ENCODE results near the gene GCK.

GCK gene

DNA sequence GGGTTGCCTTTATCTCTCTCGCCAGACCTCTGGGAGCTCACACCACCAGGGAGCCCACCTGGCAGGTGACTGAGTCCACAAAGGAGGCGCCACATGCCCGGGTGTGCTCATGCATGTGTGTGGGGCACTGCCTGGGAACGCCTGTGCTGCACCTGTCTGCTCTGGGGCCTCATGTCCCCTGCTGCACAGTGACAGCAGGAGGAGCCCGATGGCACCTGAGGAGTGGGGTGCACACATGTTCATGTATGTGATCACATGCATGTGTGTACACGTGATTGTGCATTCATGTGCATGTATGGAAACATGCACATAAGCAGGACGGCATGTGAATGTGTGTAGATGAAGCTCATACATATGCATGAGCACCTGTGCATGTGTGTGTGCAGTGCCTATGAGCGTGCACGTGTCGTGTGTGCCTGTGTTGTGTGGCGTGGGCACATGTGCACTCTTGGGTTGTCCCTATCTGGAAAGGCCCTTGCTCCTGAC is 33.6 kb upstream of the GCK start:
- DNase-seq (ENCODE audit: low read depth in 2 of 2): no peak

DNA sequence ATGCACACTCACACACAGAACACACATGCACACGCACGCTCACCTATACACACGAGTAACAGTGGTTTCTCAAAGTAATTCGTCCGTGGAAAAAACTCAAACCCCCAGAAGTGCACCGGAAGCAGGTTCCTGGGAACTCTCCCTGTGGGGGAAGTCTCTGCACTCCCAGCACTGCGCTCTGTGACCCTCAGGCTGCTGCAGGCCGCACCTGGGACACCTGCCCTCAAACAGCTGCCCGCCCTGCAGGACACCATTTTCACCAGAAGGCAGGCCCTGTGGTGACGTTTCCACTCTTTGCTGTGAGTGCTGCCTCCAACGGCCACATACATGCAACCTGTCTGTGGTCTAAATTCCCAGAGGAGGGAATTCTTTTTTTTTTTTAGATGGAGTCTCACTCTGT is 32.8 kb upstream of the GCK start:
- DNase-seq (ENCODE audit: low read depth in 2 of 2): no peak

DNA sequence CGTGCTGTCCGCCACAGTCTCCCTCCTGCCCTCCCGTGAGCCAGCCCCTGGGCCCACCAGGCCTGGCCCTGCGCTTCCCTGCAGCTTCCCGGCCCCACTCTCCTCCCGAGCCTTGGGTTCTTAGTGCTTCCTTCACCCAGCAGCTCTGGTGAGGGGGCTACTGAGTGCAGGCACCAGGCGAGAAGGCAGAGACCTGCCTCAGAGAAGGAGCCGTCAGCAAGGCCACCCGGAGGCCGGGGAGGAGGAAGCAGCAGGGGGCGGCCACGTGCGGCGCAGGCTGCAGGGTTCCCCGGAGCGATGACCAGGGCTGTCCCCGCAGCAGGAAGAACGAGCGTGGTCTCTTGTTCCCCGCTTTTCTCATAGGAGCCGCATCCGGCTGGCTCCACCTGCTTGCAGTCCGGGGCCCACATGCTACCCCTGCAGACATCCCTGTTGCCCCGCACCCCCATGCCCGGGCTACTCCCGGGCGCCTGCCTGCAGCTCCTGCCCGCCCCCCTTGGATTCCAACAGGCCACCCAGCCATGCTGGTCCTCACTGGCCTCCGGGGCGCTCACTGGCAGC is 32.1 kb upstream of the GCK start:
- DNase-seq (ENCODE audit: low read depth in 2 of 2): no peak

DNA sequence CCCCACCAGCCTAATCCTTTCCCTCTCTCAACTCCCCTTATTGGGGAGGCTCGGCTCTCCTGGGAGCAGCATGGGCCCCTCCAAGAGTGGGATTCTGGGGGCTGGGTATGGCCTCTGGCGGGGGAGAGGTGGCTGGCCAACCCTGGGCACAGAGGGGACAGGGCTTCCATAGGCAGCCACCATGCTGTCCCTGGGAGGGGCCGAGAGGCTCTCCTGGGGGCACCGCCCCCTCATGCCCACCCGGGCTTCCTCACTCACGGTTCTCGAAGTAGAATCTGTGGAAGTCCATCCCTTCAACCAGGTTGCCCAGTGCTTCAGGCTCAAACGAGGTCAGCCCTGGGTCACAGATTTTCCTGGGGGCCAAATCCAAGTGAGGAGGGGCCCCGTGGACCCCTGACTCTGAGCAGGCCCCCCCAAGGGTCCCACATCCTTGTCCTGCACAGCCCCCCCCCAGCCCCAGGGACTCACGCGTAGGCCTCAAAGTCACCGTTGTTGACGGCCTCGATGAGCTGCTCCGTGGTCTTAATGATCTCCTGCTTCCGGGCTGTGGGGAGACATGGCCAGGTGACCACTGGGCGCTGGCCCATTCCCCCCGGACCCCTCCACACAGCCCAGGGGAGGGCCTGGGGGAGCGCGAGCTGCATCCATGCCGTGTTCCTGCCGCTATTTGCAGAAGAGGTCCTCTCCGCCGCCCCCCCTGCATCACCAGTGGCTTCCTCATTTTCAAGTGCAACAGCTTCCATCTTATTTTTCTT is 31.3 kb upstream of the GCK start:
- no peak for DNase-seq (ENCODE audit: low read depth in 2 of 2)

DNA sequence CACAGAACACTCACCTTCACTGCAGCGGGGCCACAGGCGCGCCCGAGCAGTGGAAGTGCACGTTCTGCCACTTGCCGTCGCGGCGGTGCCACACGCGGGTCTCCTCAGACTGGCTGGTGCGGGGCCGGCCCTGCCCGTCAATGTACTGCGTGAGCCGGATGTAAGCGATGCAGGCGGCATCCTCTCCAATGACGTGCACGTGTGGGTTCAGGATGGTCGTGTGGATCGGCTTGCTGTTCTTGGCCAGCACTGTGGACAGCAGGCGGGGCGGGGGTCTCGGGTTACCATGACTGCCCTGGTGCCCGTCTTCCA is 30.8 kb upstream of the GCK start:
- no peak for DNase-seq (ENCODE audit: low read depth in 2 of 2)

DNA sequence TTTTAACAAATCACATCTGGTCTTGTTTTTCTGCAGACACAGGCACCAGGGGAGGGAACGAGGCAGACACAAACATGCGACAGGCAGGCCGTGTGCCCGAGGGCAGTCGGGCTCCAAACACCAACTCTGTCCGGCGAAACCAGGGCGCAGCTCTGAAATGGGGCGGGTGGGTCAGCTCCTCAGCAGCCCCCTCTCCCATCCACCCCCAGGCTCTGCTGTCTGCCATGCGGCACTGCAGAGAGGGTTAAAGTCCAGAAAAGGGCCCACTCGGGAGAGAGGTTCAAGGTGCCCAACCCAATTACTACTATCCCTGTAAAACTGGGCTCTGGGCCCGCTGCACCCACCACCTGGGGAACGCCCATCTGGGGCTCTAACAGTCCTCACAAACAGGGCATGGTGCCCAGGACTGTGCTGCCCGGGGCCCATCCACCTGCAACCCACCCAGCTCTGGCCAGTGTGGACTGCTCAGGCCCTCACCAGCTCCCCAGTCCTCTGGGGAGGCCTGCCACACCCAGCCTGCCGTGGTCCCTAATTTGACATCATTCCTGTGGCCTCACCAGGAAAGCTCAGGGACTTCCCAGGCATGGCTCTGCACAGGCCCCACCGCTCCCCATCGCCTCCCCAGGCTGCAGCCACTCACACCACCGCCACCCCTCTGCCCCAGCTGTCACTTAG is 30.3 kb upstream of the GCK start:
- DNase-seq (ENCODE audit: low read depth in 2 of 2): no peak

DNA sequence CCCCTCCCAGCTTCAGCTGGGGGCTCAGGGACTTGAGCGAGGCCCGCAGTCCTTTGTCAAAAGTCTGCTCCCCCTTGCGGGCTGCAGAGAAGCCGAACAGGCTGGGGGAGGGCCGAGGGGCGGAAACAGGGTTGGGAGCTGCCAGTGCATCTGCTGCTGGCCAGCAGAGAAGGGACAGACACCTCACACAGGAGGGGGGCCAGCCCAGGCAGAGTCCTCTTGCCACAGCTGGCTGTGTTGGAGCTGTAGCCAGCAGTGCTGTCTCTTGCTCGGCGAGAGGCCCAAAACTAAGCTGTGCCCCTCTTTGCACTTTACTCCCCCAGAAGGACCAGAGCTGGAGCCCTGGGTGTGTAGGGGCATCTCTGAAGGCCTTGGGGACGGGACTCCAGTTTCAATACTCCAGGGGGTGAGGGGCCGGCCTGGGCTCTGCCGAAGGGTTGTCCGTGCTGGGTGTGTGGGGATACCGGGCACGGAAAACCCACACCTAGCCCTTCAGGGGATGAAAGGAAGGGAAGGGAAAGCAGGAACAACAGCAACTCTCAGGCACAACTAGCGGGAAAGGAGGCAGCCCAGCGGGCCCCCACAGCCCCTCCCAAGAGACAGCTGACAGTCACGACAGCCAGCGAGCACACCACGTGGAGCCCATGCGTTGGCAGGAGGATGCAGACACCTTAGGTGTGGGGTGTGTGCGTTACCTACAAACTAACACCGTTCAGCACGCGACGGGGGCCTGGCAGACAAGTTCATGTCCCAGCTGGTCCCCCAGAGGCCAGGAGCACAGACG is 29.4 kb upstream of the GCK start:
- no peak for DNase-seq (ENCODE audit: low read depth in 2 of 2)

DNA sequence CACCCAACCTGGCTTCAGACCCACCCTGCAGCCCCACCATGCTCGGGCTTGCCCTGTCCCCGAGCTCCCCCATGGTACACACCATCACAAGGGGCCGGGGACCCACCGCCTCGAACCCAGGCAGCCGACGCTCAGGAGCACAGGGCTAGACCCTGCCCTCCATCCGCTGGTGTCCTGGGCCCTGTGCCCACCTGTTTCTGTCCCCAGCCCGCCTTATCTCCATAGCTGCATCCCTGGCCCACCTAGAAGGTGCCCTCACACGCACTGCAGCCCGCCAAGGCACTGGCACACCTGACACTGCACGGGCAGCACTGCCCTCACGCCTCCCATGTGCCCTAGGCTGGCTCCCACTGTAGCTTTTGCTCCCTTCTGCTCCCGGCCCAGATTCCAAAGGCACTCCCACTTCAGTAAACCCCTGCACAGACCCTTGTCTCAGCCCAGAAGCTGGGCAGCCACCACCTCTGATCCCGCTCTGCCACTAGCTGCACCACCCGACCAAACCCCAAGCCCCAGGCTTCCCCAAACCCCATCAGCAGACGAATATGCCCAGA is 28.7 kb upstream of the GCK start:
- no peak for DNase-seq (ENCODE audit: low read depth in 2 of 2)

DNA sequence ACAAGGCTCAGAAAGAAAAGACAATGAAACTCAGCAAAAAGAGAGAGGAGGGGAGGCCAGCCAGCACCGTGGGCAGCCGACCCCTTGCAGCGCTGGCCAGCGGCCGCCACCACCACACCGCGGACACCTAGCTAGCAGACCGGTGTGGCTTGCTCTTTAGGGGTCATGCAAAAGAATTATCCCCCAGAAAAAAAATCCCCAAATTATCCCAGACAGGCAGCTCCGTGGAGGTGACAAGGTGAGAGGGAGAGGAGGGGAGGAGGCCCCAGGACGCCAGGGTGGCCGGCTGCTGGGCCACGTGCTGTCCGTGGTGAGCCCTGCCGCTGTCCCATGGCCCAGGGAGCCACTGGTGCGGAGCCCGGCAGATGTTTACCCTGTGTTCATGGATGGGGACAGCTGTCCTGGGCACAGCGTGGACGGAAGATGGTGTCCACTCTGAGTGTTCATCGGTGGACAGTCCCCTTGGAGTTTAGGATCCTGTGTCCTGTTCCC is 28.0 kb upstream of the GCK start:
- DNase-seq (ENCODE audit: low read depth in 2 of 2): no peak

DNA sequence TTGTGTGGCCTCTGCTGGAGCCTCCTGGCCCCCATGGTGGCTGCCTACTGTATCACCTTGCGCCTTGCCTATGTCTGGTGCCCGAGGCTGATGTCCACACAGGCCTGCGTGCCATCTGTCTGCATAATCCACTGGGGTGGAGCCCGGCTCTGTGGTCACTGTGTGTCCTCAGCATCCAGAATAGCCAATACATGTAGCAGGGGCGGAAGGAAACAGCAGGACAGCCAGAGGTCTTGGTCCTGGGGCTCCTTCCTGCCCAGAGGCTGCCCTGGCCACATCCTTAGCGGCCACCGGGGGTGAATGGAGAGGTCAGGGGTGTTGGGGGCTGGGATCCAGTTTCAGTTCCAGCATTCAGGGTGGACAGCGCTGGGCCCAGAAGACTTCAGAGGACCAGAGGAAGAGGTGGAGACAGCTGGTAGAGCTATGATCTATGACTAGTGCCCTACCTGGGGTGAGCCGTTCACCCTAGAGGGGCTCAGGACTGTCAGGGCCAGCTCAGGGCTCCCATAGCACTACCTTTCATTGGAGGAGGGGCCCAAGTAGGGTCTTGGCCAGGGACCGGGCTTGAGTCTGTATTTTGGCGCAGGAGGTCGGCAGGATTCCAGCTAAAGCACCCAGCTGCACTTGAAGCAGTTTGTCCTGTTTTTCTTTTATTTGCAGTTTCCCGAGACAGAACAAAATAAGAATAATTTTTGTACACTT is 27.4 kb upstream of the GCK start:
- no peak for DNase-seq (ENCODE audit: low read depth in 2 of 2)

DNA sequence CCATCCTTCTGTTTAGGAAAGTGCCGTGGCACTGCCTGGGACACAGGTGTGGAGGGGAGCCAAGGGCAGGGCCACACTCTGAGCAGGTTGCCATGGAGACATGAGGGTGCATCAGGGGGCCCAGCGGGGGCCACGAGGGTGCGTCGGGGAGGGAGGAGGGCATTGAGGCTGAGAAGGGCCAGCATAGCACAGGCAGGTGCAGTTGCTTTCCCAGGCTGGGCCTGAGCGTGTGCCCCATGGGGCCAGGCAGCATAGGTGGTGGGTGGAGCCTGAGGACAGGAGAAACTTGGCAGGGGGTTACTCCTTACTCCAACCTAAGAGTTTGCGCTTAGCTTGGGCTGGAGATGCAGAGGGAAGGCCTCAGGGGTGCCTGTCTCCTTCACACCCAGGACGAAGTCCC is 26.8 kb upstream of the GCK start:
- no peak for DNase-seq (ENCODE audit: low read depth in 2 of 2)

DNA sequence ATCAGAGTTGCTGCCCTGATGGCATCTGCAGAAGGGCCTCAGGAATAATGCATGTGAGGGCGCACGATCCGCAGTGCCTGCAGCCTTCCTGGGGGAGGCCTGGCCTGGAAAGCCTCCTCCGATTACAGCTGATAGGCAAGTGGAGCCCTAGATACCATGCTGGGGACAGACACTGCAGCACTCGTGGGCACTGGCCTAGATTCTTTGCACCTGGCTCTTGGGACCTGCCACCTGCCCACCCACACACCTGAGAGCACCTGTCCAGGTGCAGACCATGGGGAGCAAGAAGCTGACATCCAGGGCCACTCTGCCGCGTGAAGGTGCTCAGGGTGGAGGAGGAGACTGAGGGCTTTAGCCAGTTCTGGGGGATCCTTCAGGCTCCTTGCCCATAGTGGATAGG is 26.3 kb upstream of the GCK start:
- no peak for DNase-seq (ENCODE audit: low read depth in 2 of 2)

DNA sequence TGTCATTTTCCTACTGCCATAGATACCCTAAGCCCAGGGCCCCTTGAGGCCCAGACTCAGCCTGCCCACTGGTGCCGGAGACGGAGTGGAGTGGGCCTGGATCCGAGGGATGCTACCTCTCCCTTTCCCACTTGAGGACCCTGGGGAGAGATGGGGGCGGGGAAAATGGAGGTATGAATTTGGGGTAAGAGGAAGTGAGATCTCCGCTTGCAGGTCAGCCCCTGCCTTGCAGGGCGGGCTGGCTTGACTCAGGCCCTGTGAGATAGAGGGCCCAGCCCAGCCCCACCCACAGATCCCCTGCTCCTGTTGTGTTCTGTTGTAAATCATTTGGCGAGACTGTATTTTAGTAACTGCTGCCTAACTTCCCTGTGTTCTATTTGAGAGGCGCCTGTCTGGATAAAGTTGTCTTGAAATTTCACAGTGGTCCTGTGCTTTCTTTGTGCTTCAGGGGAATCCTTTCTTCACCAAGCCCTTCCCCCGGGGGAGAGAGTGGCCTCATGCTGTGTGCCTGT is 24.7 kb upstream of the GCK start:
- DNase-seq (ENCODE audit: low read depth in 2 of 2): no peak

DNA sequence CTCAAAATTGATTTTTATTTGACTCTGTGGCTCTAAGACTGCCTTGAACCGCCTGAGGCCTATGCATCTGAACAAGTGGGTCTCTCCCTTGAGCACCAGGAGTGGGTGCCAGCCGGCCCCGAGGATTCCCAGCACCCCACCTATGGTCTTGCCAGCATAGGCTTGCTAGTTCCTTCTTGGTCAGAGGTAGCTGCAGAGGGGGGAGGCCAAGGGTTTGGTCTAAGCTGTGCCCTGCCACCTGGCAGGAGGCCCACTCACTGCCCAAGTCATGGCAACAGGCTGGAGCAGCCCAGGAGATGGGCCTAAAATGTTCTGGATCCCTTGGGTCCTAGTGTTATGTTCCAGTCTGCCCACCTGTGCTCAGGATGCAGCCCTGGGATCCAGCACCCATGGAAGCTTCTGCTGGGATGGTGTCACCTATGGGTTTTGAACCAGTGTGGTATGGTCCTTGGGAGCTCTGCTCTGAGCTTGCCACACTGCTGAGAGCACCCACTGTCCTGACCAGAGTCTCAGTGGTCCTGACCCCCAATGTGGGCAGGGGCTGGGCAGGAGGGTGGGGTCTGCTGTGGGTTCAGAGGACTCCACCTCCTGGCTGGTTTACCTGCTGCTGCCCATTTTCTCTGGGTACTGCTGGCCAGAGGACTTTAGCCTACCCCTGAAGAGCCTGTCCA is 24.1 kb upstream of the GCK start:
- DNase-seq (ENCODE audit: low read depth in 2 of 2): no peak

DNA sequence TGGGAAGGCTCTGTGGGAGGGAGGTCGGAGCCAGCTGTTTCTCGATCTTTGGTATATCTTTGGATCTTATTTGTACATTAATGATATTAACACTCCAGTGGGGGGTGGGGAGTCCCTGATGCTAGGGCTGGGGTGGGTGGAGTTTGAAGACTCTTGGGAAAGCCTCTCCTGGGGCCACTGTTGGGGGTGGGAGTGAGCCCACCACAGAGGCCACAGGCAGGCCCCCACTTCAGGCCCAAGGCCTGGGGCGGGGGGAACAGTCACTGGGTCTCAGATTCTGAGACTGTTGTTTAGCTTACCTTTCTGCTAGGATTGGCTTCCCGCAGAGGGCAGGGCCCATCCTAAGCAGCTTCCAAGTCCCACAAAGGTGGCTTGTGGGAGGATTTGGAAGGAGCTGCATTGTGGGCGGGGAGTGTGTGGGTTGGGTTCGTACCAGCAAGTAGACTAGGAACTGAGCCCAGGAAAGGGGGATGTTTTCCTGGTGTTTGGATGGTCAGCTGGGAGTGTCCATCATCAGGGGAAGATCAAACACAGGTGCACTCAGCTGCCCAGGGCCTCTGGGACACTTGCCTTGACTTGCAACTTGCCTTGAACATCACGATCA is 23.4 kb upstream of the GCK start:
- no peak for DNase-seq (ENCODE audit: low read depth in 2 of 2)

DNA sequence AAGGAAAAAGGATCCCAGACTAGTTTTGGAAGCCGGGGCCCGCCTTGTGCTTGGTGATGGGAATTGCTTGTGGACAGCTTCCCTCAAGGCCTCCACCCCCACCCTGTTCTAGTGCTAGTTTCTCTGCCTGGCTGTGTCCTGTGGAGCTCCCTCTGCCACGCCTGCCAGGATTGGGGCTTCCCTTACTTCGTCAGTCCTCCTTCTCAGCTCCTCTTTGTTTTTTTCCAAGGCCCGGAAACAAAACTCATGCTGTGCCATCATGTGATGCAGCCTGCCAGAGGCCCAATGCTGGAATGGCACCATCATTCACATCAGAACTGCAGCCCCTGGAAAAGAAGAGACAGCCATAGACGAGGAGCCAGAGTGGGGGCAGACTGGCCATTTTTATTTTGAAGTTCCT is 22.8 kb upstream of the GCK start:
- no peak for DNase-seq (ENCODE audit: low read depth in 2 of 2)

DNA sequence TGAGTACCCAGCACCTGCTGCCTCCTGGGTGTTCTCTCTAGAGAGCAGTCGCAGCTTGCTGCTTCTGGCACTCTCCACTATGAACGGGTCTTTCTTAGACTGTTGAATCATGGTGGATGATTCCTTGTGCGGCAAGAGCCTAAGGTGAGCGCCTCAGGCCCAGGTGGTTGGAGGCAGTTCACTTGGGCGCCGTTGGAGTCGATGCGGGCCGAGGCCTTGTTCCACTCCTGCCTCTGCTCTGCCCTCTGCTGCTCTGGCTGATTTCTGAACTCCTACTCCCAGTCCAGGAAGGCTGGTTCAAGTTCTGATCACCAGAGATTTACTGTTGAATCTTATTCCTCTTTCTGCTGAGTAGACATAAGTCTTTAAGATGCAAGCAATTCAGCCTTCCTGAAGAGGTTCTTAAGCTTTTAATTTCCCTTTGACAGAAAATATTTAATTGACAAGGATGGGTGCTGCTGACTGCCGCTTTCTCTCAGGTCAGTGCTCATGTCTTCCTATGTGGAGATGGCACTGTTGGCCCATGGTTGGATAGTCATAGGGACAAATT is 22.0 kb upstream of the GCK start:
- DNase-seq (ENCODE audit: low read depth in 2 of 2): no peak

DNA sequence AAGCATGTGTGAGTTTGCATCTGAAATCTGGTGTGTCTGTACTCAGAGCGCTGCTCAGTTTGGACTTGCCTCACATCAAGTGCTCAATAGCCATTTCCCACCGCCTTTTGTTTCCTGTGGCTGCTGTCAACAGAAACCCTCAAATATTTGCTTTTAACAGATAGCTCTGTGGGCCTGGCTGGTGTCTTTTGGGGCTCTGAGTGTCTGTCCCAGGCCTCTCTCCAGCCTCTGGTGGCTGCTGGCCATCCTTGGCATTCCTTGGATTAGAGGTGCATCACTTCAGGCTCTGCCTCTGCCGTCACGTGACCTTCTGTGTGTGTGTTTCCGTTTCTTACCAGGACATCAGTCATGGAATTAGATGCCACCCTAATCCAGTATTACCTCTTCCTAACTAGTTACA is 20.9 kb upstream of the GCK start:
- no peak for DNase-seq (ENCODE audit: low read depth in 2 of 2)

DNA sequence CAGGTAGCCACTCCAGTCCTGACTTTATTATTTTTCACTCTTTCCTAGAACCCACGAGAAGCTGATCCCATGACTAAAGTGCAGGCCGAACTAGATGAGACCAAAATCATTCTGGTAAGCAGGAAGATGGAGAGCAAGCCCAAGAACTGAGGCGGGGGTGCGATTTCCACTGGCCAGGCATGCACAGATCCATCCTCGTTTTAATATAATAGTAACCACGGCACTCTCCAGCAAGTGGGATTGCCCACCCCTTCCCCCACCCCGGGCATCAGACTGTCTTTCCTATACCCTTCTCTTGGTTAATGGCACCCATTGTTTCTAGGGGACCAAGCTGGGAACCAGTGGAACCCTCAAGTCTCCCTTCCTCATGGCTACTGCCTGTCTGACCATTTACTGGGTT is 18.8 kb upstream of the GCK start:
- DNase-seq (ENCODE audit: low read depth in 2 of 2): no peak

DNA sequence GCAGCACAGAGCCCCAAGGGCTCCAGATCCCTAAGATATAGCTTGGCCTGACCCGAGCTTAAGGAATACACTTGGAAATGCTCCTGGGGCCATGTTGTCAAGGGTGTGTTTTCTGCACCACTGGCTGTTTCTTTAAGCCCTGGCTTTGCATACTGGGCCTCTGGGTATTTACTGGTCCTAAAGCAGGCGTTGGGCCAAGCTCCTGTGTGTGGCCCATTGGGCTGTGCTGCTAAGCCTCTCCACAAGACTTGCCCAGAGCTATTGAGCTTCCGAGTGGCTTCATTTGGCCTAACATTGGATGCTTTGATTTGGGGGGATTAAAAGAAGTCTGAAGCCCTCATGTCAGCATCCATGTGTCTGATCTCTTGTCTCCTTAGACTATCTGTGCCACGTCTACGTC is 16.8 kb upstream of the GCK start:
- DNase-seq (ENCODE audit: low read depth in 2 of 2): no peak

Measured in stimulated activated CD8-positive, alpha-beta memory T cell treated with anti-CD3 and anti-CD28 coated beads, Interleukin-2, amount 100 ng/mL, for 1 hour (primary cell).